SK-N-SH (cell line): ENCODE measurements around the gene OPCML.

Experiments used
- ELF1 ChIP-seq: IDR thresholded peaks from 2 replicates; pipeline ENCODE4 v1.4.0; 2012
- EZH2phosphoT487 ChIP-seq: fragments of 200-600 bp; sonication (generic); IDR thresholded peaks from 2 replicates; pipeline ENCODE4 v1.6.1; 2017; ENCODE audit warnings: low read depth, mixed run types, mild to moderate bottlenecking, antibody characterized with exemption, moderate library complexity, borderline replicate concordance
- FOXJ3 ChIP-seq: sonication (generic); formaldehyde crosslinking; IDR thresholded peaks from 2 replicates; pipeline ENCODE4 v1.5.1; 2020; ENCODE audit warnings: mild to moderate bottlenecking, missing genetic modification reagents
- FOXM1 ChIP-seq: IDR thresholded peaks from 2 replicates; pipeline ENCODE4 v1.4.0; 2012; ENCODE audit warnings: low read depth, mild to moderate bottlenecking
- GATA2 ChIP-seq: sonication (generic); formaldehyde crosslinking; IDR thresholded peaks from 2 replicates; pipeline ENCODE4 v1.5.0; 2020; ENCODE audit warnings: mild to moderate bottlenecking, missing genetic modification reagents
- JUND ChIP-seq: IDR thresholded peaks from 2 replicates; pipeline ENCODE4 v1.4.0; 2012
- MXI1 ChIP-seq: IDR thresholded peaks from 2 replicates; pipeline ENCODE4 v1.6.1; 2012; ENCODE audit warnings: mild to moderate bottlenecking, low read depth, low read length, improper control_type of control experiment
- NFIC ChIP-seq: IDR thresholded peaks from 2 replicates; pipeline ENCODE4 v1.4.0; 2012; ENCODE audit warnings: borderline replicate concordance
- POLR2AphosphoS5 ChIP-seq: IDR thresholded peaks from 2 replicates; pipeline ENCODE4 v1.6.1; 2012; ENCODE audit warnings: low read depth, low read length
- RCOR1 ChIP-seq: fragments of 150-350 bp; IDR thresholded peaks from 2 replicates; pipeline ENCODE4 v1.6.1; 2017; ENCODE audit warnings: antibody characterized with exemption, low read length
- TAF1 ChIP-seq: IDR thresholded peaks from 2 replicates; pipeline ENCODE4 v1.6.1; 2012; ENCODE audit warnings: low read depth, mild to moderate bottlenecking, low read length, moderate library complexity, borderline replicate concordance
- TF ChIP-seq, protein P1 (sequence below): IDR thresholded peaks from 2 replicates; pipeline ENCODE4 v1.4.0; 2012; ENCODE audit warnings: low read depth, borderline replicate concordance
- TF ChIP-seq, protein P2 (sequence below): fragments of 200-600 bp; sonication (generic); IDR thresholded peaks from 2 replicates; pipeline ENCODE4 v1.6.1; 2017; ENCODE audit warnings: antibody characterized with exemption, mild to moderate bottlenecking, moderate library complexity
- TF ChIP-seq, protein P3 (sequence below): IDR thresholded peaks from 2 replicates; pipeline ENCODE4 v1.6.1; 2012; ENCODE audit warnings: mild to moderate bottlenecking, low read depth, low read length, moderate library complexity

DNA sequence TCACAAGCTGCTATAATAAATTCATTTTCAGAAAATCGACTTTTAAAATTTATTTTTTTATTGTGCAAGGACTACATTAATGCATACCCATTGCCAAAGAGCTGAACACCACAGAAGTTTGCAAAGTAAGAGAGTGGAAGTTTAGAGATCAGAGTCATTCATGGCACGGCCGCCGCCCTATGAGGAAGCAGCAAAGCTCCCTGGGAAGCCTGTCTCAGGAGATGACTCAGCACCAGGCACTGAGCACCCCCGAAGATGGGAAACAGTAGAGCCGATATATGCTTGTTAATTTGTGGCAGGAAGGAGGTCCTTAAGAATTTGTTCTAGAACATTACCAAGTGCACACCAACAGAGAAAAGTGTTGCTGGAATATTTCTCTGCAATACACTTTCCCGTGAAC lies 693.7 kb downstream of the OPCML start:
- TF ChIP-seq POLR2AphosphoS5 (no peak), TAF1 (no peak), GATA2 (CRISPR knock-in tag) (no peak), JUND (no peak), ELF1 (no peak), EZH2phosphoT487 (no peak), RCOR1 (no peak), FOXJ3 (CRISPR knock-in tag) (no peak), MXI1 (no peak), FOXM1 (no peak), NFIC (no peak)
- TF ChIP-seq, protein P1, sequence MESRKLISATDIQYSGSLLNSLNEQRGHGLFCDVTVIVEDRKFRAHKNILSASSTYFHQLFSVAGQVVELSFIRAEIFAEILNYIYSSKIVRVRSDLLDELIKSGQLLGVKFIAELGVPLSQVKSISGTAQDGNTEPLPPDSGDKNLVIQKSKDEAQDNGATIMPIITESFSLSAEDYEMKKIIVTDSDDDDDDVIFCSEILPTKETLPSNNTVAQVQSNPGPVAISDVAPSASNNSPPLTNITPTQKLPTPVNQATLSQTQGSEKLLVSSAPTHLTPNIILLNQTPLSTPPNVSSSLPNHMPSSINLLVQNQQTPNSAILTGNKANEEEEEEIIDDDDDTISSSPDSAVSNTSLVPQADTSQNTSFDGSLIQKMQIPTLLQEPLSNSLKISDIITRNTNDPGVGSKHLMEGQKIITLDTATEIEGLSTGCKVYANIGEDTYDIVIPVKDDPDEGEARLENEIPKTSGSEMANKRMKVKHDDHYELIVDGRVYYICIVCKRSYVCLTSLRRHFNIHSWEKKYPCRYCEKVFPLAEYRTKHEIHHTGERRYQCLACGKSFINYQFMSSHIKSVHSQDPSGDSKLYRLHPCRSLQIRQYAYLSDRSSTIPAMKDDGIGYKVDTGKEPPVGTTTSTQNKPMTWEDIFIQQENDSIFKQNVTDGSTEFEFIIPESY: no peak
- TF ChIP-seq, protein P2, sequence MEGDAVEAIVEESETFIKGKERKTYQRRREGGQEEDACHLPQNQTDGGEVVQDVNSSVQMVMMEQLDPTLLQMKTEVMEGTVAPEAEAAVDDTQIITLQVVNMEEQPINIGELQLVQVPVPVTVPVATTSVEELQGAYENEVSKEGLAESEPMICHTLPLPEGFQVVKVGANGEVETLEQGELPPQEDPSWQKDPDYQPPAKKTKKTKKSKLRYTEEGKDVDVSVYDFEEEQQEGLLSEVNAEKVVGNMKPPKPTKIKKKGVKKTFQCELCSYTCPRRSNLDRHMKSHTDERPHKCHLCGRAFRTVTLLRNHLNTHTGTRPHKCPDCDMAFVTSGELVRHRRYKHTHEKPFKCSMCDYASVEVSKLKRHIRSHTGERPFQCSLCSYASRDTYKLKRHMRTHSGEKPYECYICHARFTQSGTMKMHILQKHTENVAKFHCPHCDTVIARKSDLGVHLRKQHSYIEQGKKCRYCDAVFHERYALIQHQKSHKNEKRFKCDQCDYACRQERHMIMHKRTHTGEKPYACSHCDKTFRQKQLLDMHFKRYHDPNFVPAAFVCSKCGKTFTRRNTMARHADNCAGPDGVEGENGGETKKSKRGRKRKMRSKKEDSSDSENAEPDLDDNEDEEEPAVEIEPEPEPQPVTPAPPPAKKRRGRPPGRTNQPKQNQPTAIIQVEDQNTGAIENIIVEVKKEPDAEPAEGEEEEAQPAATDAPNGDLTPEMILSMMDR: no peak
- TF ChIP-seq, protein P3, sequence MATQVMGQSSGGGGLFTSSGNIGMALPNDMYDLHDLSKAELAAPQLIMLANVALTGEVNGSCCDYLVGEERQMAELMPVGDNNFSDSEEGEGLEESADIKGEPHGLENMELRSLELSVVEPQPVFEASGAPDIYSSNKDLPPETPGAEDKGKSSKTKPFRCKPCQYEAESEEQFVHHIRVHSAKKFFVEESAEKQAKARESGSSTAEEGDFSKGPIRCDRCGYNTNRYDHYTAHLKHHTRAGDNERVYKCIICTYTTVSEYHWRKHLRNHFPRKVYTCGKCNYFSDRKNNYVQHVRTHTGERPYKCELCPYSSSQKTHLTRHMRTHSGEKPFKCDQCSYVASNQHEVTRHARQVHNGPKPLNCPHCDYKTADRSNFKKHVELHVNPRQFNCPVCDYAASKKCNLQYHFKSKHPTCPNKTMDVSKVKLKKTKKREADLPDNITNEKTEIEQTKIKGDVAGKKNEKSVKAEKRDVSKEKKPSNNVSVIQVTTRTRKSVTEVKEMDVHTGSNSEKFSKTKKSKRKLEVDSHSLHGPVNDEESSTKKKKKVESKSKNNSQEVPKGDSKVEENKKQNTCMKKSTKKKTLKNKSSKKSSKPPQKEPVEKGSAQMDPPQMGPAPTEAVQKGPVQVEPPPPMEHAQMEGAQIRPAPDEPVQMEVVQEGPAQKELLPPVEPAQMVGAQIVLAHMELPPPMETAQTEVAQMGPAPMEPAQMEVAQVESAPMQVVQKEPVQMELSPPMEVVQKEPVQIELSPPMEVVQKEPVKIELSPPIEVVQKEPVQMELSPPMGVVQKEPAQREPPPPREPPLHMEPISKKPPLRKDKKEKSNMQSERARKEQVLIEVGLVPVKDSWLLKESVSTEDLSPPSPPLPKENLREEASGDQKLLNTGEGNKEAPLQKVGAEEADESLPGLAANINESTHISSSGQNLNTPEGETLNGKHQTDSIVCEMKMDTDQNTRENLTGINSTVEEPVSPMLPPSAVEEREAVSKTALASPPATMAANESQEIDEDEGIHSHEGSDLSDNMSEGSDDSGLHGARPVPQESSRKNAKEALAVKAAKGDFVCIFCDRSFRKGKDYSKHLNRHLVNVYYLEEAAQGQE: no peak
